Left kidney (tissue), 2 donors: ENCODE results near the gene MYO1D. TPM values are rescaled to one million over a fixed set of nuclear protein-coding genes. Genes with fewer than 3 reads are reported as not detected.
"Not testable (repeated sequence)": the region's sequence is repeated elsewhere in the genome, so short reads cannot be mapped to it uniquely, and the experiment has no call there.

Source experiments
- DNase-seq: peaks from one replicate; pipeline ENCODE4 v3.0.0-alpha.2; 2013
- polyA plus RNA-seq: library from polyadenylated mRNA; unstranded; fragments of 120-200 nt; gene quantifications from one replicate; pipeline ENCODE4 v1.2.1, GENCODE V29; 2013; ENCODE audit not compliant: insufficient read length

The MYO1D gene
- polyA plus RNA-seq, 1 donor: 27.1 TPM

DNA sequence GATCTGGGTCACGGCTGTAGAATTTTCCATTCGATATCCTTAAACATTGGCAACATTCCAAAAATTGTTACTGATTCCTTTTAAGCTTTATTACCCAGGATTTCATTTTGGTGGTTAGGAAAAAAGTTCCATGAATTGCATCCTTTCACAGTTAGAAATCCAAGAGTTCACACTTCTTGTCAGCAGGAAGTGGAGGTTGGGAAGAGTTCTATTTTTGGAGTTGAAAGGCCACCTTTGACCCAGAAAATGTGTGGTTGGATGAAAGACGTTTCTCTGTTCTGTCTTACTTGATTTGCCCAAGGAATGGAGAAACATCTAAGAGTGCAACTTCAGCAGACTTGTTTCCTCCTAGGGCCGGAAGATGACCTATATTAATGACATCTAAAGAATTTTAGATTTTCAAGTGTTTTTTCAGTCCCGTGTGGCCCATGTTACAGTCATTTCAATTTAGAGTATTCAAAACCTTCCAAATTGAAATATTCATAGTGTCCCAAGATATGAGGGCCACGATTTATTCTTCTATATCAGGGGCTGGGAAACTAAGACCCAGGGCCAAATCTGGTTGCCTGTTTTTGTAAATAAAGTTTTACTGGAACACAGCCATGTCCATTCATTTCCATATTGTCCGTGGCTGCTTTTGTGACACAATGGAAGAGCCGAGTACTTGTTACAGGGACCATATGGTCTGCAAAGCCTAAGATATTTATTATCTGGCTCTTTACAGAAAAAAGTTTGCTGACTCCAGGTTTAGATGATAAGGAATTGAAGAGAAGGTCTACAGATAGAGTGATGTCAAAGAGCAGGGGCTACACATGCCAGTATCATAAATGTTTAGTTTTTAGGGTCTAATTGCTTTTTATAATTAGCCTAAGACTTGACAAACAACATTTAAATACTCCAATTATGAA lies 339.9 kb downstream of the MYO1D start:
- DNase-seq: no peak

DNA sequence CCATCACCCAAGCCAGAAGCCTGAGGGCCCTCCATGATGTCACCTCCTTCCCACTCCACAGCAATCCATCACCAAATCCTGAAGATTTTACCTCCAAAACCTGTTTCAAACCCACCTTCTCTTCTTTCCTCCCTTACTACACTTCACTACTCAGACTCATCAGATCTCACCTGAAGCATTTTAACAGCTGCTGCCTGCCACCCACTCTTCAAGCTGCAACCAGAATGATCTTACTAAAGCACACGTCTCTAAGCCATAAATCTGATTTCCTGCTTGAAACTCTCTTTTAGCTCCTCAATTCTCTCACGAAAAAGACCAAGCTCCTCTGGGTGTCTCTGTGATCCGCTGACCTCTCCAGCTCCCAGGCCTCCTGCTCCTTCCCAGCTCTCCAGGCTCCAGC lies 343.6 kb downstream of the MYO1D start:
- DNase-seq: no peak

DNA sequence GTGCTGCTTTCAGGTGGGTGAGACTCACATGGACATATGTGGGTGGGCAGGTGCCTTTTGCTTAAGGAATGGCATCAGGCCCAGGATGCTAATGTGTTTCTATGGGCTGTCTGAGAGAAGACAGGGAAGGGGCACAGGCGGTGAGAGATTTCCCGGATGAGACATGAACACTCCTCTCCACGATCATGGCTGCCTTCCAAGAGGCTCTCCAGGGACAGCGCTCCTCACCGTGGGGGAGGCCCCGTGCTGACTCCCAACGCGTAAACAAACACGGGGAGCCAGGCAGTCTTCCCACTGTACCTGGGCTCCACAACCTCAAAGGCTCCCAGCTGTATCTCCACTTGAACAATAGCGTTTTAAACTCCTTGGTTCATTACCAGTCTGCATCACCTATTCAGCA lies 347.3 kb downstream of the MYO1D start:
- no peak for DNase-seq

DNA sequence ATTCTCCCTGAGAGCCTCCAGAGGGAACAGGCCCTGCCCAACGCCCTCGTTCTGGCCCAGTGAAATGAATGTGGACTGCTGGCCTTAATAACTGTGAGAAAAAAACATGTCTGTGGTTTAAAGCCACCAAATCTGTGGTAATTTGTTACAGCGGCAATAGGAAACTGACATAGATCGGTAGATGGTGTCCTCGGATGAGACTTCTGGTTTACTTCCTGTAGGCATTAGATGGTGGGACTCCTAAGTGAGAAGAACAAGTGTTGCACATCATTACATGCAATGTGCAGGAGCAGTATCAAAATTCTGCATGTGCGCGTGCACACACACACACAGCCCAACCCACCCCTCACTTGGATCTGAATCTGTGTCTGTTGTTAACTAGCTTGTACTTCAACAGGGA lies 348.1 kb downstream of the MYO1D start:
- no peak for DNase-seq

DNA sequence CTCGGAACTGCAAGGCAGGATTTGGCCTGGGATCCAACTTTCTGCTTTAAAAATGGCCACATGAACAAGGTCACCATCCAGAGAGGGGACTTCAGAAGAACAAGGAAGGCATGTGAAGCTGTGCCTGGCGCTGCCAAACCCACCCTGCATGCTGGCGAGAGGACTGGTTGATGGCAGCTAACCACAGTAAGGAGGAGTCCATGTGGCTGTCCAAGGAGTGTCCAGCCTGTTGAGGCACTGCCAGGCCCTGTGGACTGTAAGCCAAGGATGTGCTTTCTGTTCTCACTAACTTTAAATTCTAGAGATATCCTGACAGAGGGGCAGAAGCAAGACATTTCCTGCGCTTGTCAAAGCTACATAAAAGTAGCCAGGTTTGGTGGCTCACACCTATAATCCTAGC lies 349.8 kb downstream of the MYO1D start:
- no peak for DNase-seq

DNA sequence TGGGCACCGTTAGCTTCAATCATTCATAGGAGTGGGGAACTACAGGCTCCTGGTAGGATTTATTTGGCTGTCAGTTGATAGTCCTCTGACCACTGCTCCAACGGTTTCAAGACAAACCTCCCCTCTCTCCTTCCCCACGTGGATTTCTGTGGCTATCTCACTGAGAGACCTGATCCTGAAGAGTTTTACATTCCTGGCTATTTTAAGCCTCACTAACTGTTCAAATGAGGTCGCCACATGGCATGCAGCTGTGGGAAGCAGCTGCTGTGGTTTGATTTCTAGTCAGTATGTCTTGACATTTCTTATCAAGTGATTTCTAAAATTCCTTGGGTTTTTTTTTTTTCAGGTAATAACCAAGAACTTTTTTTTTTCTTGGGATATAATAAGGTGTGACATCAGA lies 351.8 kb downstream of the MYO1D start:
- DNase-seq: no peak

DNA sequence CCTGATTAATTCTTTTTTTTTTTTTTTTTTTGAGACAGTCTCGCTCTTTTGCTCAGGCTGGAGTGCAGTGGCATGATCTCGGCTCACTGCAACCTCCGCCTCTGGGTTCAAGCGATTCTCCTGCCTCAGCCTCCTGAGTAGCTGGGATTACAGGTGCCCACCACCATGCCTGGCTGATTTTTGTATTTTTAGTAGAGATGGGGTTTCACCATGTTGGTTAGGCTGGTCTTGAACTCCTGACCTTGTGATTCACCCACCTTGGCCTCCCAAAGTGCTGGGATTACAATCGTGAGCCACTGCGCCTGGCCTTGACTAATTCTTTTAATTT lies 352.4 kb downstream of the MYO1D start:
- not testable (repeated sequence) for DNase-seq

DNA sequence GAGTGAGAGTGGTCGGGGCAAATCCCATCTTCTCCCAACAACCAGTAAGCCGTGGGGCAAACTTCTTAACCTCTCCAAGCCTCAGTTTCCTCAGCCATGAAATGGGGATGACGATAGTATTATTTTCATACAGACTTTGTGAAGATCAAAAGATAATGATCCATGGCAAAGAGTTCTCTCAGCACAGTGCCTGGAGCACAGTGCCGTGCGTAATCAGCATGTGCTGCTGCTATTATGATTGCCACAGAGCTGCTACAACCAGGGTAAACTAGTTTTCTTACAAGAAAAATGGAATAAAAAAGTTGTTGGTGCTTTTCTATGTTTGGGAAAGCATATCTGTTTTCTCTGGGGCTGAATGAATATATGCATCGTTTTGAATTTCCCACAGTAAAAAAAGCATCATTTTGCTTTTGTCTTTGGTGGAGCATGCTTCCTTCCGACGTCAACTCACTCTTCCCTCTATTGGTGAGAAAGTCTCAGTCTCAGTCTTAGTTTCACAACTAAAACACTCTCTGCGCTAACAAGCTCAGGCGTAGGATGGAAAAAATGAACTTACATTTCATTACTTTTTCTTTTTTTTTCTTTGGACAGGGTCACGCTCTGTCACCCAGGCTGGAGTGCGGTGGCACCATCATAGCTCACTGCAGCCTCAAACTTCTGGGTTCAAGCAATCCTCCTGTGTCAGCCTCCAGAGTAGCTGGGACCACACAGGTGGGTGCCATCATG lies 352.9 kb downstream of the MYO1D start:
- no peak for DNase-seq

DNA sequence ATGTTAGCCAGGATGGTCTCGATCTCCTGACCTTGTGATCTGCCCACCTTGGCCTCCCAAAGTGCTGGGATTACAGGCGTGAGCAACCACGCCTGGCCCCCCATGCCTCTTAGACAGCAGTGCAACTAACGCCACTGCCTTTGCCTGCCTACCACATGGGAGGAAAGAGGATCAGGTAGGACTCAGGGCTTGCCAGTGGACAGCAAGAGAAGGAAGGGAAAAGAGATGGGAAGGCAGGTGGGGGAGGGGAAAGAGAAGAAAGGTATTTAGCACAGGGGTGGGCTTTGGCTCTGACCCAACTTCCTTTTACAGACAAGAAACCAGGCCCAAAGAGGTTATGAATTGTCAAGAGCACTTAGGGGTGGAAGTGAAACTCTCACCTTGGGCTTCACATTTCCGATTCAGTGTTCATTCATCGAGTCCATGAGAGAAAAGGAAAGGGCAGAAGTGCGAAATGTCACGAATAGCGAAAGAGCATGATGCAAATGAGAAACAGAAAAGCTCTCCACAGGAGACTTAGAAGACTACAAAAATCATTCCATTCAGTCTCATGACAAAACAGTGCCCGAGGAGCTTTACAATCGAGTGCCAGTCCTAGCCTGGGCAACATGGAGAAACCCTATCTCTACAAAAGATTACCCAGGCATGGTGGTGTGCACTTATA lies 353.8 kb downstream of the MYO1D start:
- DNase-seq: no peak

DNA sequence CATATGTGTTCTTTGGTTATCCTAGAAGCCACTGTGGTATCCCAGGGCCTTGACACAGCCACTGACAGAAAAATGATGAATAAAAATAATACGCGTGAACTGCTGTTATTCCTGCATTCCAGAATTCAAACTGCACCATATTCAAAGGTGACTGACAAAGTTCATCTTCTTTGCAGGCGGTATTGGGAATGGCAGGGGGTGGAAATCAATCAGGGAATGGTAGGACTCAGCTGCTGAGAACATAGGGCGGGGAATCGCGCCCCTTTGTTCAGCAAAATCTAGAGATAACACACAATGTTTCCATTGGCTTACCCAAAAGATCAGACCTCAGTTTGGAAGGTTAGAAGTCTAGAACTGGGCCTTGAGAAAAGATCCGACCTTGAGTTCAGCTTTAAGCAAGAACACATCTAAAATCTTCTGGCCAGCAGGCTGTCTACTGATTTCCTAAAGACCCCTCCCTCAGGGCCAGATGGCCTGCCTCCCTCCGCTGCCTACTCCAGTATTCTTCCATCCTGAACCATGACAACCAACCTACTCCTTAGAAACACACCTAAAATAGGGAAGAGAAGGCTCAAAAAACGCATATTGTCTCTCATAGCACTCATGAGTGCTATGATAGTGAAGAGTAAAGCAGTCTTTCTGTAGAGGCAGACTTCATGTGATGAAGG lies 356.1 kb downstream of the MYO1D start:
- no peak for DNase-seq

DNA sequence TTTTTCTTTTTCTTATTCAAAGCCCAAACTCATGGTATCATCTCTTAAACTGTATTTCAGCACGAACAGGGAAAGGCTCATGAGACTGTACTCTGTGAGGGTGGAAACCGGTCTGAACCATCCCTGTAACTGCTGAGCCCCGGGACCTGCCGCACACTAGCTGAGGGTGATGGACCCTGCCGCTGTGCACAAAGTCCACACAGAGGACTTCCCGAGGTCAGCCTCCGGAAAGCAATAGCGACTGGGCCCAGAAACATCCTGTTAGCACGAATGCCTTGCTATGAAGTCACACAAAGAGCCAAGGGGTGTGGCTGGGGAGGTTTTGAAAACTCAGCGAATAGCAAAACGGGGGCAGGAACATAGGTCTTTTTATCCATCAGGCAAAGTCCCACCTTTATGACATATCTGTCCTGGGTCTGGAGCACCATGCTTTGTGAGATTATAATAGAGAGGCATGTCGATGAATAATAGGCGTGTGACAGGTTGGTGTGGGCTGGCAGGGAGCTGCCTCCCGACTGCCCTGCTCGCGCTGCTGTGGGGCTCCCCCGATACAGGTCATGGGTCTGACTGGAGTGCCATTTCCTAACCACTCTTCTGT lies 356.7 kb downstream of the MYO1D start:
- no peak for DNase-seq

DNA sequence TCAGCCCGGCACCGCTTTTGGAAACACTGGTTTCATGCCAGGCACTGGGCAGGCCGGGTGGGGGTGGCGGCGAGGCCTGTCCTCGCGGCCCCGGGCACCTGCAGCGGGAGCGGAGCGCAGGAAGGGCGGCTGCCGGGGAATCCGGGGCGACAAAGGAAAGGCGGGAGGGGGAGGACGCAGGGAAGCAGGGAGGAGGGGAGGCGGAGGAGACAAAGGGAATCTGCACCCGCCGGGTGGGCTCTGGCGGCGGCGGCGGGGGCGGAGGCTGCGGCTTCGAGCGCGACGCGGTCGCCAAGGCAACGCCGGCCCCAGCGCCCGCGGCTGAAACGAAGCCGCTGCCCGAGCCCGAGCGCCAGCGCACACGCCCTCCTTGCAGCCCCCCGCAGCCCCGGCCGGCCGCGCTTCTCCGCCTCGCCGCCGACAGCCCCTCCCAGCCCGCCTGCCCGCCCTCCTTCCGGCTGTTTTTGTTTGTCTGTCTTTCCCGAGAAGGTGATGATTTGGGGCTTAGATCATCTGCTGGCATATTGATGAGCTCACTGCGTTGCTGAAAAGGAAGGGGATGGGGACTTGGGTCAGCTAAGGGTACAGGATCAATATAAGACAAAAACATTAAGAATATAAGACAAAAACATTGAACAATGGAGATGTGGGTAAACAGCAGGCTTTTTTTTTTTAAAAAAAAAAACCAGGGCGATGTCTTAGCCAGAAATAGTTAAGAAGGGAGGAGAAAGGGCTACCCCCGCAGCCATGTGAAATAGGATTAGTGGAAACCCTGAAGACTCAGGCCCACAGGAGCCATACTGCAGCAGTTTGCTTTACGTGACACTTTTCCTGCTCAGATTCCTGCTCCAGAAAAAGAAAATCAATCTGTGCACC lies 357.5 kb downstream of the MYO1D start:
- DNase-seq: peak; percentile 73

DNA sequence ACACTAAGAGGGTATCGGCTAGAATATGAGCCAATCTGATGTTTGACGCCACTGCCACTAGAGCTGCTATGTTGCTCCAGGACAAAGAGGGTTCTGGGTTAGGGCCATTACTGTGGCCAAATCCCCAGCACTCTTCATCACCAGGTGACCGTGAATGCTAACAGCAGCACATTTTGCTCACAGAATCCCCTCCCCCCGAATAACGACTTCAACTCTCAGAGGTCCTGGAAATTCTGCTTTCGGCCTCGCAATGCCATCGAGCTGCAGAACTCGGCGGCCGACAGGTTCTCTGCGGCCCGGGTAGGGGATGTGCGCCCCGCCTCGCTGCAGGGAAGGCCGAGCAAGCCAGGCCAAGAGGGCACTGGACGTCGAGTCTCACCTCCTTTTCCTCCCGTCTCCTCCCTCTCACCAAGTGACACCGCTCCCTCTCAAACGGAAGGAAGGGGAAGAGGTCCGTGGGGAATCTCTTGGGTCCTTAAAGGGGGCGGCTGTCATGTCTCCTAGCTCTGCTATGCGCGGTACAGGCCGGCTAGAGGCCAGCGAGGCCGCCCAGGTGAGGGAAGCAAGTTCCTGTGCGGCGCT lies 358.2 kb downstream of the MYO1D start:
- DNase-seq: no peak

DNA sequence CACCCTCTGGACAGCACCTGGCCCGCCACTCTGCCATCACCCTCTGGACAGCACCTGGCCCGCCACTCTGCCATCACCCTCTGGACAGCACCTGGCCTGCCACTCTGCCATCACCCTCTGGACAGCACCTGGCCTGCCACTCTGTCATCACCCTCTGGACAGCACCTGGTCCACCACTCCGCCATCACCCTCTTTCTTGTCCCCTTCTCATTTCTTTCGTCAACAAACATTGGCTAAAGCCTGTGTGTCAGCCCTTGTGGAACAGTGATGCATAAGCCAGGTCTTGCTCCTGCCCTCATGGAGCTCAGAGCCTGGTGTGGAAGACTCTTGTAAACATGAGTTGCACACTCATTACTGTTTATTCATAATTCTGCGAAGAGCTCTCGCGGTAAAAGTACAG lies 358.9 kb downstream of the MYO1D start:
- no peak for DNase-seq

DNA sequence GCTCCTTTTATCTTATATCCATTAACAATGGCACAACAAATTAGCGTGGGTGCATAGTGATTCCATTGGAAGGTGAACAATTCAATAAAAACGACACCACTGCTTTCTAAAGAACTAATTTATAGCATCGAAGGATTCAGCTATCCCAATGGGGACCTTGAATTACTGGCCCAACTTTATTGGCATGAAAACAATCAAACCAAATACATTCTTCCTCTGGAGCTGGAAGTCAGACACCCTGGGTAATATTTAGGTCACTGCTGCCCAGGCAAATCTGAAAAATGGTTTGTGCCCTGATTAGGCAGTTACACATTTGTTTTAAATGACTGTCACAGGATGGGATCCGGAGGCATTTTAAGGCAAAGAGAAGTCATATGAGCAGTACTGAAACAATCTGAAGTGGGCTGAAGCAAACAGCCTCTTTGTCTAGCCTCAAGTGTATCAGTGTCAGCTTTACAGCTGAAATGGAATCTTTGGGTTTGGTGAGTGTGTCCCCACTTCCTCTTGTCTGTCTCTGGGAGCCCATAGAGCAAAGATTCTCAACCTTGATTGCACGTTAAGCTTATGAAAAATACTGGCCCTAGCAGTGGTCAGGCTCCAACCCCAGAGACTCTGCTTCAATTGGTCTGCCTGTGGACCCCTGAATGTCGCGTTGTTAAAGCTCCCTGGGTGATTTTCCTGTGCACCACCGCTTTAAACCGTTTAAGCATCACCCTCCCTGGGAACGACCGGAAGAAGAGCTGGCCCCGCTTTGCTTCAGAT lies 359.8 kb downstream of the MYO1D start:
- no peak for DNase-seq

DNA sequence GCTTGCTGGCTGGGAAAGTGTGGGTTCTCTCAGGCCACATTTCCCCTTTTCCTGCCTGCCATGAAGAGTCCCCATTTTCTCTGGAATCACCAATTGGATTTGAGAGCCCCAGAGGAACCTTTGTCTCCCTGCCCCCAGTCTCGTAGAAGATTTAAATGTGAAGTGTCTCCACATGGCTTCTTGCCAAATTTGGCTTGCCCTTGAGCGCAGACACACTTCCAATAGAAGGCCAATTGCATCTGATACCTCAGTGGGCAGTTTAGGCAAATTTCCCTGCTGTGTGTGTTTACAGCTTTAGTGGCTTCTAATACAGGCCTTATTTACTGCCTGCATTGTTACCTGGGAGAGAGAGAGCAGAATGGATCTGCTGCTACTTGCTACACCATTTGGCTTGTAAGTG lies 360.5 kb downstream of the MYO1D start:
- DNase-seq: no peak

DNA sequence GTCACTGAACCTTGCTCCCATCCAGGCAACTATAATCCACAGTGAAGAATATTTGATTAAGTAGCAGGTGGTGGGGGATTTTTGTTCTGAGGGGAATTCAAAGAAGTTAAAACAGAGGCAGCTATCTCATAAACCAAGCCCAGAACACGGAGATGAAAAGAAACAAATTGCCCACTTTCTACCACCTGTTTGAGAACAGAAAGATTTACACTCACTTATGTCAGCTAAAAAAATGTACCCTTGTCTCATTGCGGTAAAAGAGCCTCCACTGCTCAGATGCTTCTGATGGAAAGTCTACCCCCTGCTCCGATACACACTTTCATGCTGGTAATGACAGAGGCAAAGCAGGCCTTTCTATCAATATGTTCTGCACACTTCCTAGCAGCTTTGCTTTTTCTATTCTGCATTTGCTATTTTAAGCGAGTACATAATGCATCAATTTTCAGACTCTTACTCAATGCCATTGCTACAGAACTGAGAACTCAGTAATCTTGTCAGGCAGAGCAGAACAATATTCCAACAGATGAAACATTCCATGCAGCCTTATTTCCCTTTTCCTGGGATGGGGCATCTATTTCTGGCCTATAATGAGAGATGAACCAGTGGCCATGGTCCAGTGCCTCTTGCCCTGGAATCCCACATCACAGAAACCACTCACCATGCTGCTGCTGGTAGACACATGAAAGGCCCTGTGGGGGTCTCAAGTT lies 361.1 kb downstream of the MYO1D start:
- no peak for DNase-seq

DNA sequence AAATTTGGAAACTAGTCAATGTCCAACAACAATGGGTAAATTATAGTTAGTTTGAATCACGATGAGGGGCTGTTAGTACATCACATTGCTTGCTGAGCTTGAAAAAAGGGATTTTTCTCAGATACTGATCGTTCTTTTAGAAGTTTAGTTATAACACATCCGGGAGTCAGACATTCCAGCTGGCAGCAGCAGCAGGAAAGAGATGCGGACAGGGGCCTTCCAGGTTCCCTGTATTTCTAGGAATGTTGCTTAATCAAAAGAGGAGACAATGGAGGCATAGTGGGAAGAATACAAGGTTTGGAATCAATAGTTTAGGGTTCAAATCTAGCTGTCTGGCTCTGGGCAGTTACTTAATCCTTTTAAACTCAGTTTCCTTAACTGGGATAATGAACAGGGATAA lies 362.3 kb downstream of the MYO1D start:
- DNase-seq: no peak

DNA sequence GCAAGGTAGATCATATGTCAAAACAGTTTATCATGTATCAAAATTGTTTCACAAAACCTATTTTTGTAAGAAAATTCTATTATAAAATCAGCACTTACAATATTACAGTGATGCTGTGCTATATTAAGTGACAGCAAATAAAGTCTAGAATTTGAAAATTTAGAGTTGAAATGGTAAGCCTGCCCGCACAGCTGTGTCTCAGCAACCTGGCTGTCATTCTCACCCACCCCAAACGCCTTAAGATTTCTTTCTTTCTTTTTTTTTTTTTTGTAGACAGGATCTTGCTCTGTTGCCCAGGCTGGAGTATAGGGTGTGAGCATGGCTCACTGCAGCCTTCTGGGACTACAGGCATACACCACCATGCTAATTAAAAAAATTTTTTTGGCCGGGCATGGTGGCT lies 363.3 kb downstream of the MYO1D start:
- no peak for DNase-seq
